Measurements from ENCODE around the gene ASXL2.
"Not testable (repeated sequence)": the region's sequence is repeated elsewhere in the genome, so short reads cannot be mapped to it uniquely, and the experiment has no call there.

The ASXL2 gene

DNA sequence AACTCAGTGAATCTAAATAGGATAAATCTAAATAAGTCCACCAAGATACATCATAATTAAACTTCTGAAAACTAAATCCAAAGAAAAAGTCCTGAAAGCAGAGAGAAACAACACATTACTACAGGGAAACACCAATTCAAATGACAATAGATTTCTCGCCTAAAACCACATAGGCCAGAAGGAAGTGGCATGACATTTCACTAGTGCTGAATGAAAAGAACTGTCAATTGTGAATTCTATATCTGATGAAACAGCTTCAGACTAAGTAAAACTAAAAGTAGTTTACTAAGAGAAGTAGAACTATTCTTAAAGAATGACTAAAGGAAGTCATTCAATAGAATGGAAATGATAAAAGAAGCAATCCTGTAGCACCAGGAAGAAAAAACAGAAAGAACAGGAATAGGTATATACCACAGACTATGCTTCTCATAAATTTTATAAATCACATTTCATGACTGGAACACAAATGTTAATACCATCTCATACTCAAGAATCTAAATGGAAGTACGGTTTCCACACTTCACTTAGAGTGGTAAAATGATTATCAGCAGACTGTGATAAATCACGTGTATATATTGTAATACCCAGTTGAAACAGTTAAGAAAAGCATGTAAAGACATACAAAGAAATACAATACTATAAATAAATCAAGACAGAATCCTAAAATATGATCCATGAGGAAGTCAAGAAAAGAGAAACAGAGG is 46.4 kb downstream of the ASXL2 start:
- no peak for DNase-seq

DNA sequence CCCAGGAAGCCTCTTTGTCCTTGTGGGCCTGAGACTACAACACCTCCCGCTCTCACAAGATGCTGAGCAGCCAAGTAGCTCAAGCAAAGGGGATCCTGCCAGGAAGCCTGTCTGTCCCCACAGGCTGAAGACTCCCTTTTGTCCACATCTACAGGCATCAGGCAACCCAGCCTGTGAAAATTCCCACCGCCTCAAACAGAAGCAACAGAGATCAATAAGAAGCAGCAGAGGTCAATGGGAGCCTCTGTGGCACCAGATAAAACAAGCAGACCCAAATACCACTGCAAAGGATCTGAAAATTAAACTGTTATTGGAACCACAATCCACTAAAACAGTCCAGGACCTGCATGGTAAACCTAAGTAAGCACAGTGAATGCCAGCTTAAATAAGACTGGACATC is 48.5 kb downstream of the ASXL2 start:
- DNase-seq, result no peak

DNA sequence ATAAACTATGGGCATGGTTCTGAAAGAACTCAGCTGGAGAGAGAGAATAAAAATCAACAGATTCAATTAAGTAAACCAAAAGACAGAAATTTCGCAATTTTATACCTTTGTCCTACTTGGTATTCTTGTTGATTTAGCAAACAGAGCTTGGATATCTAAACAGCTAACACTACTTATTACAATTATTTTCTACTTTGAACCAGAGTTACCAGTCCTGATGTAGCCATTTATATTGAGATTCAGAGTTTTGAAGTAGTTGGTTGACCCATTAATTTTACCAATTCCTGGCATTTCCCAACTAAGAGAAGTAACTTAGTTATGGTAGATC is 48.9 kb downstream of the ASXL2 start:
- DNase-seq, result no peak

DNA sequence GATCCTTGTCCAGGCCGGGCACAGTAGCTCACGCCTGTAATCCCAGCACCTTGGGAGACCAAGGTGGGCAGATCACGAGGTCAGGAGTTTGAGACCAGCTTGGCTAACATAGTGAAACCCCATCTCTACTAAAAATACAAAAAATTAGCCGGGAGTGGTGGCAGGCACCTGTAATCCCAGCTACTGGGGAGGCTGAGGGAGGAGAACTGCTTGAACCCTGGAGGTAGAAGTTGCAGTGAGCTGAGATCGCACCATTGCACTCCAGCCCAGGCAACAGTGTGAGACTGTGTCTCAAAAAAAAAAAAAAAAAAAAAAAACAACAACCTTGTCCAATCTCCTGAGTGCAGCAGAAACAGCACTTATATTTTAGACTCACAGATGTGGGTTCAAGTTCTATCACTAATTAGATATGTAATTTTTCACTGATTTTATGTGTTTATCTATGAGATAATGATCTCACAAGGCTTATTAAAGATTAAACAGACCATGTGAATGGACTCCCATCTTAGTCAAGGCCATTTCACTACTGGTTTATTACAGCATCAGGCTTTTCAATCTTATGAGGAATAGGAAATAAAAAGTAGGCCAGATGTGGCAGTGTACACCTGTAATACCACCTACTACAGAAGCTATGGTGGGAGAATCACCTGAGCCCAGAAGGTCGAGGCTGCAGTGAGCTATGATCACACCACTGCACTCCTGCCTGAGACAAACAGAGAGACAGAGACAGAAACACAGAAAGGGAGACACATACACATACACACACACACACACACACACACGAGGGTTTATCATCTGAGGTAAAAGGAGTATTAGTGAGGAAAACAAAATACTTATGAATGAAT is 49.5 kb downstream of the ASXL2 start:
- not testable (repeated sequence) for DNase-seq

DNA sequence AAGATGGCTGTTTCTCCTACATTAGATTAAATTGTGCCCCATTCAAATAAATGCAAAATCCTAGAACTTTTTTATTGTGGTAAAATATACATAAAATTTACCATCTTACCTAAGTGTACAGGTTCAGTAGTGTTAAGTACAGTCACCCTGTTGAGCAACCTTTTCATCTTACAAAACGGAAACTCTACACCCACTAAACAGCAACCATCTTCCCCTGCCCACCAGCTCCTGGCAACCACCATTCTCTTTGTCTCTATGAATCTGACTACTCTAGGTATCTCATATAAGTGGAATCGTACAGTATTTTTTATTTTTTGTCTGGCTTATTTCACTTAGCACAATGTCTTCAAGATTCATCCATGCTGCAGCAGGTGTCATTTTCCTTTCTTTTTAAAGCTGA is 53.0 kb downstream of the ASXL2 start:
- DNase-seq, result no peak

DNA sequence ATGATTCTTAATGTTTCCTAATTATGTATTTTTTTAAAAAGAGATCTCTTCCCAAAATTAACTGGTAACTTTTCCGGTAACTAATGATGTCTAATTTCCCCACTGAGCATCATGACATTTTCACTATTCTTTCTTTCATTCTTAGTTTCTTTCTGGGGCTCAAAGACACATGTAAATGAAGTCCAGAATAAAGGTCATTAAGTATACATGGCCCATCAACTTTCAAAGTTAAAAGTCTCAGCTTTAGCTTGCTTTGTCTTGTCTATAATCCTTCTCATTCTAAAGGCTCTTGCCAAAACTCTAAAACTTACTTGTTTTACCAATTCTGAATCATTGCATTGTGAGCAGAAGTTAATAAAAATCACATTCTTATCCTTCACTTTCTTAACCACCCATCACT is 53.6 kb downstream of the ASXL2 start:
- DNase-seq, result no peak

DNA sequence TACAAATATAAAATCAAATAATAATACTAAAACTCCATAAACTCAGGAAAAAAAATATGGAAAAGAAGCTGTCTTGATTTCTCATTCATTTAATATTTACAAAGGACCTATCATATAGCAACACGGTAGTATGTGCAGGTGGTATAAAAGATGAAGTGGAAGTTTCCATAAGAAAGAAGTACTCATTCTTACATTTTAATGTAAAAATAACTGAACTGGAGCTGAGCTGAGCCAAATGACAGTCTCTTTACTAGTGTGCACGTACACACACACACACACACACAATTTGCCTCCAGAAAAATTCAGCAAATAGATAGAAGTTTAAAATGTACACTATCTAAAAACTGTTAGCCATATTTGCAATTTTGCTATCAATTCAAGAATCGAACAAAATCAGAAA is 54.1 kb downstream of the ASXL2 start:
- DNase-seq, result no peak

DNA sequence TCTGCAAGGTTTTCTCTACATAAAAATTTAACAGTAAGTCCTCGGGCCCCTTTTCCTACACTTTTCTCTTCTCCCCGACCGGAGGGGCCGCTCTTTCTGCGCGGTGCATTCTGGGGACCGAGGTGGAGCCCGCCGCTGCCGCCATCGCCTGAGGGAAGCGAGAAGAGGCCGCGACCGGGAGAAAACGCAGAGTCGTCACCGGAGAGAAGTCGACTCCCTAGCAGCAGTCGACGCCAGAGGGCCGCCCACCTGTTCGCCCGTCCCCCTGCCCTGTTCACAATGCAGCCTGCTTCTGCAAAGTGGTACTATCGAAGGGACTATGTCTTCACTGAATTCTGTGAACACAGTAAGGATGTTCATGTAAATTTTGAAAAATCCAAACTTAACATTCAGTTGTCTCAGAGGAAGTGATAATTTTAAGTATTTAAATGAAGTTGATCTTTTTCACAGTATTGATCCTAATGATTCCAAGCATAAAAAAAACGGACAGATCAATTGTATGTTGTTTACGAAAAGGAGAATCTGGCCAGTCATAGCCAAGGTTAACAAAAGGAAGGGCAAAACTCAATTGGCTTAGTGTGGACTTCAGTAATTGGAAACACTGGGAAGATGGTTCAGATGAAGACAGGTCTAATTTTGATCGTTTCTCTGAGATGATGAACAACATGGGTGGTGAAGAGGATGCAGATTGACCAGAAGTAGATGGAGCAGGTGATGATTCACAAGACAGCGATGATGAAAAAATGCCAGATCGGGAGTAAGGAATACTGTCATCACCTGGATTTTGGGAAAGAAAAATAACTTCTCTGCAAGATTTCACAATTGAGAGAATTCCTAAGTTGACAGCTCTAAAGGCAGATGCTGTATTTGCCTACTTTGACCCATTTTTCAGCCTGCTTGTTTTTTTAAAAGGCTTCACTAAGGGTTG is 55.8 kb downstream of the ASXL2 start:
- DNase-seq, result no peak

DNA sequence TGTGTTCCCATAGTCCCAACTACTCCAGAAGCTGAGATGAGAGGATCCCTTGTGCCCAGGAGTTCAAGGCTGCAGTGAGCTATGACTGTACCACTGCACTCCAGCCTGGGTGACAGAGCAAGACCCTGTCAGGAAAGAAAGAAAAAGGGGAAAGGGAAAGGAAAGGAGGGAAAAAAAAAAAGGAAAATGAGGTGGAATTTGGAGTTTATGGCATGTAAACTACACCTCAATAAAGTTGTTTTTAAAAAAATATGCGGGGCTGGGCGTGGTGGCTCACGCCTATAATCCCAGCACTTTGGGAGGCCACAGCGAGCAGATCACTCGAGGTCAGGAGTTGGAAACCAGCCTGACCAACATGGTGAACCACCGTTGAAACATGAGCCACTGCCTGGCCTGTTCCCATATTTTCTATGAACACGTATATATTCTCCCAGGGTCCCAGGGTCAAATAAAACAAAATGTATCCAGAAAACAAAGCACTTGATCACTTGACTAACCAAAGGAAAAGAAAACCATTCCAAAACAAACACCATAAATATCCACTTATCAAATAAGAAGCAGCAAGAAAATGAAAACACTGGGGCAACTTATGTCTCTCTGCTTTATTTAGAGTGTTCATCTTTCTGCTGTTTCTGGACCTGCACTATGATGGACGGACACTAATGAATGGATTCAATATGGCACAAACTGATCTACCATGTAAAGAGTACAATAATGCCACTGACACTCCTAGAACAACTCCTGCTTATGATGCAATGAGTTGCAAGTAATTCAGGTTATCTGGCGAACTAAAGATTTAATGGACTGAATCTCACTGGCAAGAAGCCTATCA is 56.8 kb downstream of the ASXL2 start:
- DNase-seq, result no peak

DNA sequence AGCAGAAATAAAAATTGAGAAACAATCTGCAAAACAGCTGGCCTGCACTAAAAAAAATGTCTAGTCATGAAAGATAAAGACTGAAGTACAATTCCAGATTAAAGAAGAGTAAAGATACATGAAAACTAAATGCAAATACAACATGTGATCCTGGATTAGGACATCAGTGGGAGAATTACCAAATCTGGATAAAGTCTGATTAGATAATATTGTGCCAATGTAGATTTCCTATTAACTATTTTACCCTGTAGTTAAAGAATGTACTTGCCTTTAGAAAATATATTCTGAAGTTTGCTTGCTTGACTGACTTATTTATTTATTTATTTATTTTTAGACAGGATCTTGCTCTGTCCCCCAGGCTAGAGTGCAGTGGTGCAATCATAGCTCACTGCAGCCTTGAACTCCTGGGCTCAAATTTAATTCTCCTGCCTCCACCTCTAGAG is 58.7 kb downstream of the ASXL2 start:
- no peak for DNase-seq

DNA sequence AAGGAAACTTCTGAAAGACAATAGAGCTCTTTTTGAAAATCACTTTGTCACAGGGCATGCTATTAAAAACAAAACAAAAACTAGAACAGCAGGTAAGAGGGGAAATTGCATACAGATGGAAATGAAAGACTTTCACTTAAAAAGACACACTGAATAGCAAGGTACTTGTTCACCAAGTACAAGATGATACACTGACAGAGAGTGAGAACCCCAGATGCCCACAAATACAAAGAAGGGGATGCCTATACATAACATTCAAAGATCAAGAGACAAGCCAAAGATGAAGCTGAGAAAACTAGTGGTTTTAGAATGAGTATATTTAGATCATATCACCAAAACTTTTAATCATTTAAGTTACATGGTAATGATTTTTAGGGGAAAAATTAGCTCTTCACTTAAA is 60.7 kb downstream of the ASXL2 start:
- DNase-seq, result no peak

DNA sequence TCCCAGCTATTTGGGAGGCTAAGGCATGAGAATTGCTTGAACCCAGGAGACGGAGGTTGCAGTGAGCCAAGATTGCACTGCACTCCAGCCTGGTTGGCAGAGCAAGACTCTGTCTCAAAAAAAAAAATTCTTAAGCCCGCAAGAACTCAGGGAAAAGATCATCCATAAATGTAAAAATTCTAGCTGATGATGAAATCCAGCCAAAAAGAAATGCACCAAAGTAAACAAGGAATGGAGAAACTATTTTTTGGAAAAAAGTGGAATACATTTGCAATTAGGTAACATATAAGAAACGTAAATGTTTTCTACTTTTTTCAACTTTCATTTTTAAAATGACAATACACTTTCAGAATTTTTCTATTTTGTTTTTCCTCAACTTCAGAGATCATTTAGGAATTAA is 61.3 kb downstream of the ASXL2 start:
- DNase-seq, result no peak

DNA sequence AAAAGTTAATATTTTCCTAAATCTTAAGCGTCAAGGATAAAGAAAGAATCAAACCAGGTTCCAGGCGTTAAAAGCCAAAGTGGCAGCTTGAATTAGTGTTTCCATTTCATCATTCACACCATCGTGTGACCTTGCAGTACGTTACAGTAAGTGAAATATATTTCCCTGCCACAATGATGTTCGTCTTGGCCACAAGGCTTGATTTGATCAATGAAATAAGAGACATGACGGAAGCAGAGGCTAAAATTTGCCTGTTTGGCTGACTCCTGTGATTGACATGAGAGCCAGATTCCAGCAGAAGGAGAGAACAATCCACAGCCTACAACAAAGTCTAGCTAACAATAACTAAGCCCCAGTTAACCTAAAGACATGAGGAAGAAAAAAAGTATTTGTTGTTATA is 62.0 kb downstream of the ASXL2 start:
- no peak for DNase-seq

DNA sequence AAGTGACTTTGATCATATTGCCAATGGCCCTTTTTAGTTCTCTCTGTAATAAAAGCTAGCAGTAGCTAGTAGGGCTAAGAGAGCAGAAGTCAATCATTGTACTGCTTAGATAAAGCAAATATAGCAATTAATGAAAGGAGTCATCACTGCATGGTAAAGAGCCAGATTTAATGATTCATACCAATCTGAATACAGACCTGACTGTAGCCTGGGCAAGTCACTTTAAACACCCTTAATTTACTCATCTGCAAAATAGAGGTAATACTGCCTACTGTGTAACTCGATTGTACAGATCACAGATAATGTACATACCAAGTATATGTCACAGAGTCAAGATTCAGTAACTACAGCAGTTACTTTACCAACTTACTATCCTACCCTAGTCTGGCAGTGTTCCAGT is 63.6 kb downstream of the ASXL2 start:
- DNase-seq, result no peak

DNA sequence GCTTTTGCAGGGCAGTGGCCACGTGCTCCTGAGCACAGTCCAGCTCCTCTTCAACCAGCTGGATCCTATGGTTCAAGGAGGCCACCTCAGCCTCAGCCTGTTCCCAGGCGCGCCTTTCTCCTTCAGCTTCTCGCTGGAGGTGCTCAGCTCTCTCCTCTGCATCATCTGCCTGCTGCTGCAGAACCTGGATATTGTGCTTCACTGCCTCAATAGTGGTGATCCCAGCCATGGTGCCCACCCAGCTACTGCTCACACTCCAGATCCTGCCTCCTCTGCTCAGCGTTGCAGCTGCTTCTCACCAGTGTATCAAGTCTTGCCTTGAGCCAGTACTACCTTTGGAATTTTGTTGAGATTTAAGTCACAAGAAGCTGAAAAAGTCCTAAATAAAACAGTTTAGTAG is 67.9 kb downstream of the ASXL2 start:
- no peak for DNase-seq

DNA sequence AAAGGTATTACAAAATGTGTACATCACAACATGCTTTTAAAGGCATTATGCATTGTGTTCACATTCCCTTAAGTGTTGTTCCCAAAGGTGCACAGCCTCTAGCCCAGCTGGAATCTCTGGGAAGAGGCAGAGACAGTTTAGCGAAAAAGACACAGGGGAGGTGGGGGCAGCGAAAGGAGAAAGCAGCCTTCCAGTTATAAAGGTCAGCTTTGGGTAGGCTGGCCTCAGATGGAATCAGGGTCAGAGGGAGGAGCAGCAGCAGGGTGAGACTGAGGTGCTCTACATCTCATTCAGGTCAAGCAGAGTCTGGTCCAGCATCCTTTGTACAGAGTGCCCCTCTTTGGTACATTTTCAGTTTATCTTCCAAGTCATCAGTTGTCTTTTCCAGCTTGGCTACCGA is 68.6 kb downstream of the ASXL2 start:
- no peak for DNase-seq

DNA sequence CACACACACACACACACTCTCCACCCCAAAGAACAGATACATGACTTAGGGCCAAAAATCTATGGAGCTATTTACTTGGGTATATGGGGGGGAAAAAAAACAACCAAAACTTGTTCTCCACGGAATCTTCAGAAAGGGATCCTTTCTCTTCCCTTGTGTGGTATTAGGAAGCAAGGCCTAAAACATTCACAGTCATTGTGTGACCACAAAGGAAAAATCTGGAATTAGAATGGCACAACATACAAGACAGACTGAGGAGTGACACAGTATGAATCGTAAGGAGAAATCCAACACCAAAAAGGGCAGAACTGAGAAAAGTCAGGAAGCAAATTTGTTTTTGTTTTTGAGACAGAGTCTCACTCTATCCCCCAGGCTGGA is 70.3 kb downstream of the ASXL2 start:
- DNase-seq, result no peak

DNA sequence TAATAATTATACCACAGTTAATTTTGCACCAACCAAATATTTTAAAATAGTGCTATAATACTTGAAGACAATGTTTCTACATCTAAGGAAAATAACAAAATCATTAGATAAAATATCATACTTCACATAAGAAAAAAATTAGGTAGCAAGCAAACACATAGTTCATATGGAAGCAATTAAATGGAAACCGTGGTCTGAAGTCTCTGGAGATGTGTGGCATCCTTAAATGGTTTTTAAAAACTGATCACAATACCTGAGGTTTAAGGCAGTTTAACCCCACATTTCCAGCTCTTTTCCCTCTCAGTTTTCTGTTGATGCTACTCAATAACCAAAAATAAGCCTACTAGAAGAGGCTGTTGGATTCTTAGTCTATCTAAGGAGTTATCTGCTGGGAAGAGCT is 71.3 kb downstream of the ASXL2 start:
- DNase-seq, result no peak

DNA sequence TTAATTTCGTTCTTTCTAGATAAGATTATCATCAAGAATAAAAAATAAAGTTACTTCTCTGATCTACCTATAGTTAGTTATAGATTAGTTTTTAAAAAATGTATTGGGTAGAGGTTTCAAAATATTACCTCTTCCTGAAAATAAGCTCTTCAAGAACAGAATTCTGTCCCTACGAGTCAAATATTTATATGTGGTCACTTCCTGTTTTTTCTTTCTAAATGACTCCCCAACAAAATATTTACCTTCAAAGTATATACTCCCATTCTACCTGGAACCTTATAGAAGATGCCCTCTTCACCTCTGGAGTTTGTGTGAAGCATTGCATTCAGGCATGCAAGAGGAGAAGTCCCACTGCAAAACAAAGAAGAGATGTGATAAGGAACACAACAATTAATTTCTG is 72.3 kb downstream of the ASXL2 start:
- DNase-seq, result no peak

DNA sequence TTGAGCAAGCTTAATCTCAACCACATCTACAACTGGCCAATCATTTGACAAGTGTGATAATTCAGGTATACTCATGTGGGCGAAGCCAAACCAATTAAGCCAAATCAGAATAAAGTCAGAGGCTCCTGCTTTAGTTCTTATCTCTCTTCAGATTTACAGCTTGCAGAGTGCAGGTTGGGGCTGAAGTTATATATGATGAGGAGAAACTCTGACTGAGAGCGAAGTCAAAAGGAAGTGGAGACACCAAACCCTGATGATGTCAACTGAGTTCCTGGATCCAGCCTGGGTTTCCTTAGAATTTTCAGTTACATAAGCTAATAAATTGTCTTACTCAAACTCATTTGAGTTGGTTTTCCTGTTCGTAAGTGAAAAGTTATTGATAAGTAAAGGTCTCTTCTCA is 73.9 kb downstream of the ASXL2 start:
- no peak for DNase-seq

DNA sequence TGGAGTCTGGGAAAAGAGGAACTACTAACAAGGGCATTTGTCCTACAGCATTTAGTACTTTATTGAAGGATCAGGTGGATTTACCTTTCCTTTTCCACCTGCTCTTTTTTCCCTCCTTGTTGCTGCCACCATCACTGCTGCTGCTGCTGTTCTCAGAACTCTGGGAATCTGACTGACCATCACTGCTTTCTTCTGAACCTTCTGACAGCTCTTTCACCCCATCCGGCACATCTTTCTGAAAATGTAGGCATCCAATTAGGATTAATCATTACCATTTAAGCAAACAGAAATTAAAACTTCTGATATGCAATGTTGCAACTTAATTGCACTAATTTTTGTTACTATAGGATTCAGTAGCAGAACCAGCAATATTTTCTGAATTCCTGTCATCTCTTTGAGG is 79.0 kb downstream of the ASXL2 start:
- no peak for DNase-seq

DNA sequence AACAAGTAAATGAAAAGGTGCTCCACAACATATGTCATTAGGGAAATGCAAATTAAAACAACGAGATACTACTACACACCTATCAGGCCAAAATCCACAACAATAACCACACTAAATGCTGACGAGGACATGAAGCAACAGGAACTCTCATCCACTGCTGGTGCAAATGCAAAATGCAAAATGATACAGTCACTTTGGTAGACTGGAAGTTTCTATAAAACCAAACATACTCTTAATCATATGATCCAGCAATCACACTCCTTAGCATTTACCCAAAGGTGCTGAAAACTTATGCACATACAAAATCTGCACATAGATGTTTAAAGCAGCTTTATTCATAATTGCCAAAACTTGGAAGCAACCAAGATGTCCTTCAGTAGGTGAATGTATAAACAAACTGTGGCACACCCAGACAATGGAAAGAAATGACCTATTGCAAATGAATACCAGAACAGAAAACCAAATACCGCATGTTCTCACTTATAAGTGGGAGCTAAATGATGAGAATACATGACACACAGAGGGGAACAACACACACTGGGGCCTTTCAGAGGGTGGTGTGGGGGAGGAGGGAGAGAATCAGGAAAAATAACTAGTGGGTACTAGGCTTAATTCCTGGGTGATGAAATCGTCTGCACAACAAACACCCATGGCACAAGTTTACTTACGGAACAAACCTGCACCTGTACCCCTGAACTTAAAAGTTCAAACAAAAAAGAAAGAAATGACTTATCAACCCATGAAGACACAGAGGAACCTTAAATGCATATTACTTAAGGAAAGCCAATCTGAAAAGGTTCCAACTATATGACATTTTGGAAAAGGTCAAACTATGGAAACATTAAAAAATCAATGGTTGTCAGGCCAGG is 80.4 kb downstream of the ASXL2 start:
- no peak for DNase-seq
